Right ventricle myocardium superior (tissue), 1 donor: ENCODE measurements around the gene ZMAT3. TPM values are rescaled to one million over a fixed set of nuclear protein-coding genes. Genes with fewer than 3 reads are reported as not detected.

Experiments
- ATAC-seq: fragments of 200-7000 bp; cut with Tn5 transposase; one replicate; pipeline ENCODE4 v1.9.1; 2020; ENCODE audit warnings: mild to moderate bottlenecking; ENCODE audit not compliant: poor library complexity
- DNase-seq: peaks from one replicate; pipeline ENCODE4 v3.0.0-alpha.2; 2020
- intact Hi-C: fragments of 100-400 bp; cut with DNase I; formaldehyde crosslinking; loops from one replicate; pipeline ENCODE4 v1.11.2; 2022
- total RNA-seq: library from RNA; stranded (reverse); fragmentation: NEBNext Ultra II Directional; extraction: Animal tissue kit (Norgen Biotek cat#: 25700); gene quantifications from one replicate; pipeline ENCODE4 v1.2.1, GENCODE V29; 2021
- donor health status: DM: no; HTN: yes; CAD: no; lungs with severe emphysema.

ZMAT3 gene
- total RNA-seq, 1 donor from 2014 or later: 12.9 TPM

- ATAC-seq (no peak), DNase-seq (no peak)
- intact Hi-C loops: no loop called here
Measured at GRCh38 chr3:178982137-178982536, 89.5 kb downstream of the ZMAT3 start.

GRCh38 chr3:178975320-178975719, 96.3 kb downstream of the ZMAT3 start:
- intact Hi-C loops: no loop called here
- no peak for ATAC-seq
- no peak for DNase-seq

GRCh38 chr3:178971614-178972013, 100.0 kb downstream of the ZMAT3 start:
- intact Hi-C loops: no loop called here
- ATAC-seq (no peak), DNase-seq (no peak)

GRCh38 chr3:178969004-178969700, 102.5 kb downstream of the ZMAT3 start:
- DNase-seq (no peak), ATAC-seq (no peak)
- intact Hi-C loops: loop anchor here (5.0 kb wide), 1 partner anchor 527 kb away; no protein-coding TSS in a partner anchor

Other genes starting within 250 kb of the ZMAT3 start
- gene PIK3CA, start 76.5 kb upstream of the ZMAT3 start, total RNA-seq: 18.1 TPM
- gene KCNMB3, start 179.3 kb upstream of the ZMAT3 start, total RNA-seq: 0.89 TPM